Thyroid gland (tissue), 4 donors: ENCODE measurements around the gene IMMP1L. TPM values are rescaled to one million over a fixed set of nuclear protein-coding genes. Genes with fewer than 3 reads are reported as not detected.

Experiments
- DNase-seq, 2 donors: peaks; one replicate each; pipeline ENCODE4 v3.0.0-alpha.2; 2019
- H3K27ac ChIP-seq, 3 donors: fragments of 200-600 bp; sonication (generic); 1 replicate in 2 of 3; 2 replicates in 1 of 3; pipeline ENCODE4 v1.5.1; 2016 to 2019; ENCODE audit warnings: mild to moderate bottlenecking in 1 of 3, moderate library complexity in 1 of 3
- H3K27me3 ChIP-seq: fragments of 200-600 bp; sonication (generic); one replicate; pipeline ENCODE4 v1.5.1; 2019
- H3K36me3 ChIP-seq, 2 donors: fragments of 200-600 bp; sonication (generic); one replicate each; pipeline ENCODE4 v1.5.1; 2016 to 2019
- H3K4me1 ChIP-seq, 2 donors: fragments of 200-600 bp; sonication (generic); one replicate each; pipeline ENCODE4 v1.5.1; 2017 to 2019
- H3K4me3 ChIP-seq, 3 donors: fragments of 200-600 bp; sonication (generic); replicated peaks in 1 of 3; 1 replicate in 2 of 3; 2 replicates in 1 of 3; pipeline ENCODE4 v1.5.1; 2016; ENCODE audit warnings: mild to moderate bottlenecking in 1 of 3
- H3K9me3 ChIP-seq: fragments of 200-600 bp; sonication (generic); one replicate; pipeline ENCODE4 v1.5.1; 2017
- POLR2A ChIP-seq, 2 donors: fragments of 450-650 bp; IDR thresholded peaks; one replicate each; pipeline ENCODE4 v1.6.1; 2017; ENCODE audit warnings: antibody characterized with exemption in 2 of 2, mild to moderate bottlenecking in 2 of 2, moderate library complexity in 1 of 2
- WGBS, 2 donors: methylation state at CpG; one replicate each; pipeline ENCODE4 v1.1.5; 2017; 5-methylcytosine and 5-hydroxymethylcytosine counted together
- intact Hi-C: fragments of 100-400 bp; cut with DNase I; formaldehyde crosslinking; loops from one replicate; pipeline ENCODE4 v1.15.1; 2023
- total RNA-seq, 4 donors: library from RNA; depleted of rRNA; stranded (reverse); fragments of >200 nt; gene quantifications; one replicate each; pipeline ENCODE4 v1.2.3, GENCODE V29; 2016
- TF ChIP-seq, protein P1 (sequence below), 6 experiments: fragments of 200-600 bp in 3 of 6; fragments of 450-650 bp in 3 of 6; sonication (generic) in 3 of 6; IDR thresholded peaks; one replicate each; pipeline ENCODE4 v1.5.1; 2016 to 2019; ENCODE audit warnings: antibody characterized with exemption in 6 of 6, mild to moderate bottlenecking in 2 of 6, inconsistent platforms in 1 of 6, moderate library complexity in 1 of 6

The IMMP1L gene
- total RNA-seq, 4 donors from 2014 or later: 9.5 to 76.9 (median 14.7) TPM

DNA sequence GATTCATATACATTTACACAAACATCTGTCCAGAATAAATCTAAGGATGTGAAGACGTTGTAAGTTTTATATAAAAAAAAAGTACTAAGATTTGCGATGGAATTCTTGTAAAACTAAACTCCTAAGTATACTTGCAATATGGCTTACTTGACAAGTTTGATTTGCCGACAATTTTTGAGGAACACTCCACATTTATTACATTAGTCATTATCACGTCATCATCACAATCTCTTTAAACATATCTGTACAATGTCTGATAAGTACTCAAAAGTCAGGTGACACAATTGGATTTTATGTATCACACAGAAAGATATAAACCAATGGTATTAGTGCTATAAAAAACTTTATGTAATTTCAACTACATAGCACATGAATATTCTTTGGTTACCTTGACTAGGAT lies 30.4 kb downstream of the IMMP1L start:
- Histone ChIP-seq H3K36me3 (no peaks in the 10 kb centered on the region), H3K9me3 (no peaks in the 10 kb centered on the region), H3K4me1 (no peaks in the 10 kb centered on the region), H3K4me3 (no peak overlapping the region), H3K27ac (no peak overlapping the region), H3K27me3 (no peaks in the 10 kb centered on the region)
- no peak for TF ChIP-seq POLR2A (IDR thresholded peaks at IDR 0.05)
- TF ChIP-seq, protein P1, sequence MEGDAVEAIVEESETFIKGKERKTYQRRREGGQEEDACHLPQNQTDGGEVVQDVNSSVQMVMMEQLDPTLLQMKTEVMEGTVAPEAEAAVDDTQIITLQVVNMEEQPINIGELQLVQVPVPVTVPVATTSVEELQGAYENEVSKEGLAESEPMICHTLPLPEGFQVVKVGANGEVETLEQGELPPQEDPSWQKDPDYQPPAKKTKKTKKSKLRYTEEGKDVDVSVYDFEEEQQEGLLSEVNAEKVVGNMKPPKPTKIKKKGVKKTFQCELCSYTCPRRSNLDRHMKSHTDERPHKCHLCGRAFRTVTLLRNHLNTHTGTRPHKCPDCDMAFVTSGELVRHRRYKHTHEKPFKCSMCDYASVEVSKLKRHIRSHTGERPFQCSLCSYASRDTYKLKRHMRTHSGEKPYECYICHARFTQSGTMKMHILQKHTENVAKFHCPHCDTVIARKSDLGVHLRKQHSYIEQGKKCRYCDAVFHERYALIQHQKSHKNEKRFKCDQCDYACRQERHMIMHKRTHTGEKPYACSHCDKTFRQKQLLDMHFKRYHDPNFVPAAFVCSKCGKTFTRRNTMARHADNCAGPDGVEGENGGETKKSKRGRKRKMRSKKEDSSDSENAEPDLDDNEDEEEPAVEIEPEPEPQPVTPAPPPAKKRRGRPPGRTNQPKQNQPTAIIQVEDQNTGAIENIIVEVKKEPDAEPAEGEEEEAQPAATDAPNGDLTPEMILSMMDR (IDR thresholded peaks at IDR 0.05): no peak
- intact Hi-C loops: no loop called here
- WGBS, 2 donors: 95 to 96% methylated on average over 4 of the region's 4 CpGs
- no peak for DNase-seq

DNA sequence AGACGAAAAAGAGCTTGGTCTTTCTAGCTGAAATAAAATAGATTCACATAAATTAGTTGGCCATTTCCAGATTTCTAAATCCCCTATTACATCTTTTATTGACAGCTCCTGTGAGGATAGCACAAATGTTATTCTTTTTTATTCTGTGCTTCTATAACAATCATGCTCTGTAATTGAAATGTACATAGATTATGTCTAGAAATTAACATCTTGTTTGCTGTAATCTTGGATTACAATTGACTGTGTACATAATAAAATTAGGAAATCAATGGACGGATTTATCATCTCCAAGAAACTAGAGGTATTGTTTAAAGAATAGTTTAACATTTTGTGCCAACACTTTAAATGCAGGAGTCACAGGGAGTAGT lies 31.2 kb downstream of the IMMP1L start:
- H3K4me3 ChIP-seq: no peak overlapping the region
- no peaks in the 10 kb centered on the region for H3K36me3 ChIP-seq
- no peaks in the 10 kb centered on the region for H3K9me3 ChIP-seq
- H3K27me3 ChIP-seq: no peaks in the 10 kb centered on the region
- TF ChIP-seq POLR2A (IDR thresholded peaks at IDR 0.05): no peak
- TF ChIP-seq, protein P1 (IDR thresholded peaks at IDR 0.05): no peak
- WGBS, 2 donors: 94 to 99% methylated on average over 2 of the region's 2 CpGs
- intact Hi-C loops: no loop called here
- DNase-seq: no peak
- no peaks in the 10 kb centered on the region for H3K4me1 ChIP-seq
- H3K27ac ChIP-seq: no peak overlapping the region

DNA sequence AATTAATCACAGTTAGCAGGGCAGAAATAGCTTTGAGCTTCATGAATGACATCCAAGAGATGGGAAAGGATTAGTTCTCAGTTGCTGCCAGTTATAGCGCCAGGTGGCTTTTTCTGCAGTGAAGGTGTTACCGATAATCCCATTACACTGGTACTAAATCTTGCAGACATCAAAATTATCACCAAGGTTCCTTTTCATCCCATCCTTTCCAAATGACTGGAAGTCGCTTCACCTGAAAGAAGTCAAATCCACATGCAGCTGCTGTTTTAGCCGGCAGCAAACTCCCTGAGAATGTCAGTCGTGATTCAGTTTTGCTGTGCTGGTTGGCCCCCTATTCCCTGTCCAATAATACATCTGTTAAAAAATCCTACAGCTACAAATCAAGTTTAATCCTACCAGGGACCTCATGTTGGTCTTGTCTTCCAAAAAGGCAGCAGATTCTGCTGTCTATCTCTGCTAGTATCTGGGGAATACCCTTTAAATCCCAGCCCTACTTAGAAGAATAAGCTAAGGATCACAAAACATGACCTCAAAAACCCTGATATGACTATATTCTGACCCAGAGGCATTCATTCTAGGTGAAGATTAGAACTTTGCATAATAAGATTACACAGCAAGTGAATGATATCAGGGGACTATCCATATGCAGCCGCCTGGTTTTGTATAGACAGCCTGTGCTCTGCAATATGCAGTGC lies 31.7 kb downstream of the IMMP1L start:
- no peaks in the 10 kb centered on the region for H3K4me1 ChIP-seq
- TF ChIP-seq, protein P1 (IDR thresholded peaks at IDR 0.05): no peak
- TF ChIP-seq POLR2A (IDR thresholded peaks at IDR 0.05): no peak
- intact Hi-C loops: no loop called here
- H3K4me3 ChIP-seq: no peak overlapping the region
- H3K27ac ChIP-seq: no peak overlapping the region
- WGBS, 2 donors: 93% methylated on average over 6 of the region's 6 CpGs
- H3K36me3 ChIP-seq: no peaks in the 10 kb centered on the region
- H3K9me3 ChIP-seq: no peaks in the 10 kb centered on the region
- no peak for DNase-seq
- H3K27me3 ChIP-seq: no peaks in the 10 kb centered on the region

DNA sequence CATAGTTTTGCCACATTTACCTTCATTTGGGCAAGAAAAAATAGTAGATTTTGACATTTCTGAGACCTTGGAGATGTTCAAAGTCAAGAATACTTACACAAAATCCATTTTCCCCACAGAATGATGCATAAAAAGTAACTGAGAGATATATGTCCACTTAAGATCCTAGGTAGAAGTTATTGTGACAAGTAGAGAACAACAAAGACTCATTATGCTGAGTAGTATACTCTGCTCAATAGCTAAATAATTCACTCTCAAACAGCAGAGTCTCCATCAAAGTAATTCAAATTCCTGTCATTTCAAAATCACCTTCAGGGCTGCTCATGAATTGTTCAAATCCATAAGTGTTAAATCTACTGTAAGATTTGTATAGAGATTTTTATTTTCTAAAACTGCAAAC lies 35.3 kb downstream of the IMMP1L start:
- TF ChIP-seq, protein P1 (IDR thresholded peaks at IDR 0.05): no peak
- TF ChIP-seq POLR2A (IDR thresholded peaks at IDR 0.05): no peak
- no peaks in the 10 kb centered on the region for H3K9me3 ChIP-seq
- no peak overlapping the region for H3K27ac ChIP-seq
- no peak for DNase-seq
- no peak overlapping the region for H3K4me3 ChIP-seq
- H3K36me3 ChIP-seq: no peaks in the 10 kb centered on the region
- intact Hi-C loops: no loop called here
- H3K27me3 ChIP-seq: no peaks in the 10 kb centered on the region
- H3K4me1 ChIP-seq: no peaks in the 10 kb centered on the region

DNA sequence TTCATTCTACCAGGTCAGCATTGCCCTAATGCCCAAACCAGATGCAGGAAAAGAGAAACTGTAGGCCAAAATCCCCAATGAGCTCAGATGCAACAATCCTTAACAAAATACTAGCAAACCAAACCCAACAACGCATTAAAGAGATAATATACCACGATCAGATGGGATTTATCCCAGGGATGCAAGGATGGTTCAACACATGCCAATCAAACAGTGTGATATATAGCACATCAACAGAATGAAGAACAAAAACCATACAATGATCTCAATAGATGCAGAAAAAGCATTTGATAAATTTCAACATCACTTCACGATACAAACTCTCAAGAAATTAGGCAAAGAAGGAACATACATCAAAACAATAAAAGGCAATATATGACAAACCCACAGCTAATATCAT lies 45.0 kb downstream of the IMMP1L start:
- Histone ChIP-seq H3K36me3 (no peaks in the 10 kb centered on the region), H3K27ac (no peak overlapping the region), H3K4me3 (no peak overlapping the region), H3K9me3 (no peaks in the 10 kb centered on the region), H3K4me1 (no peaks in the 10 kb centered on the region), H3K27me3 (no peaks in the 10 kb centered on the region)
- no peak for TF ChIP-seq POLR2A (IDR thresholded peaks at IDR 0.05)
- TF ChIP-seq, protein P1 (IDR thresholded peaks at IDR 0.05): no peak
- WGBS, 2 donors: 98% methylated on average over 3 of the region's 3 CpGs
- DNase-seq: no peak
- intact Hi-C loops: no loop called here
